Astrocyte of the cerebellum (primary cell): ENCODE data around the gene MORF4L2.

Experiments used
- DNase-seq: peaks from one replicate; pipeline ENCODE4 v3.0.0-alpha.2; 2011; ENCODE audit warnings: low read depth
- H3K4me3 ChIP-seq: 2 replicates; pipeline ENCODE4 v1.5.1; 2011; ENCODE audit warnings: mild to moderate bottlenecking, low read depth, low read length, moderate library complexity
- CTCF ChIP-seq: IDR thresholded peaks from 2 replicates; pipeline ENCODE4 v1.5.1; 2012; ENCODE audit warnings: low read length, low read depth, moderate library complexity, mild to moderate bottlenecking; ENCODE audit errors: missing control alignments
- in situ Hi-C: cut with HindIII; loops from 2 replicates; pipeline ENCODE4 v1.10.0; 2017; ENCODE audit warnings: low sequenced_read_pairs

MORF4L2 gene

GRCh38 chrX:103635436-103635835, 51.1 kb downstream of the MORF4L2 start:
- no peak overlapping the region for H3K4me3 ChIP-seq
- DNase-seq, result no peak
- no peak for TF ChIP-seq CTCF
- in situ Hi-C loops, result no loop called here

DNA sequence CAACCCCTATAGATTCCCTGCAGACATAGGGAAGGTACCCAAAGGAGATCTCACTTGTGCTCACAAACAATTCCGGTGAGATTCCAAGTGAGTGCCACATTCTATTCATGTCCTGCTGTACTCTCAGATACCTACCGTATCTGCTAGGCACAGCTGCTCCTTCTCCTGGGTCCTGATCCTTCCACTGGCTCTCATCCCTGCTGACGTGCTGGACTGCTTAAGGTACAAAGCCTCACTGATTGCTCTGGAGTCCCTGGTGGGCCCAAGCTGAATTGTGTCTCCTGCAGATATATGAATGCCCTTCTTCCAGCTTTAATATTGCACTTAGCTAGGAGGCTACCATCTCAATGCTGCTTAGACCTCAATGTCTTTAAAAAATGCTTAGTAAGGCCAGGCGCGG, 55.4 kb downstream of the MORF4L2 start:
- in situ Hi-C loops, result no loop called here
- TF ChIP-seq CTCF, result no peak
- no peak for DNase-seq
- no peak overlapping the region for H3K4me3 ChIP-seq

- H3K4me3 ChIP-seq, result peak overlapping the region; percentile 56
- no peak for TF ChIP-seq CTCF
- no peak for DNase-seq
- in situ Hi-C loops, result no loop called here
These were observed 56.4 kb downstream of the MORF4L2 start for GRCh38 chrX:103630171-103630511.

- DNase-seq, result no peak
- in situ Hi-C loops, result no loop called here
- TF ChIP-seq CTCF, result peak; percentile 60
- H3K4me3 ChIP-seq, result peak overlapping the region; percentile 56
These were observed 57.0 kb downstream of the MORF4L2 start for GRCh38 chrX:103629318-103630170.

DNA sequence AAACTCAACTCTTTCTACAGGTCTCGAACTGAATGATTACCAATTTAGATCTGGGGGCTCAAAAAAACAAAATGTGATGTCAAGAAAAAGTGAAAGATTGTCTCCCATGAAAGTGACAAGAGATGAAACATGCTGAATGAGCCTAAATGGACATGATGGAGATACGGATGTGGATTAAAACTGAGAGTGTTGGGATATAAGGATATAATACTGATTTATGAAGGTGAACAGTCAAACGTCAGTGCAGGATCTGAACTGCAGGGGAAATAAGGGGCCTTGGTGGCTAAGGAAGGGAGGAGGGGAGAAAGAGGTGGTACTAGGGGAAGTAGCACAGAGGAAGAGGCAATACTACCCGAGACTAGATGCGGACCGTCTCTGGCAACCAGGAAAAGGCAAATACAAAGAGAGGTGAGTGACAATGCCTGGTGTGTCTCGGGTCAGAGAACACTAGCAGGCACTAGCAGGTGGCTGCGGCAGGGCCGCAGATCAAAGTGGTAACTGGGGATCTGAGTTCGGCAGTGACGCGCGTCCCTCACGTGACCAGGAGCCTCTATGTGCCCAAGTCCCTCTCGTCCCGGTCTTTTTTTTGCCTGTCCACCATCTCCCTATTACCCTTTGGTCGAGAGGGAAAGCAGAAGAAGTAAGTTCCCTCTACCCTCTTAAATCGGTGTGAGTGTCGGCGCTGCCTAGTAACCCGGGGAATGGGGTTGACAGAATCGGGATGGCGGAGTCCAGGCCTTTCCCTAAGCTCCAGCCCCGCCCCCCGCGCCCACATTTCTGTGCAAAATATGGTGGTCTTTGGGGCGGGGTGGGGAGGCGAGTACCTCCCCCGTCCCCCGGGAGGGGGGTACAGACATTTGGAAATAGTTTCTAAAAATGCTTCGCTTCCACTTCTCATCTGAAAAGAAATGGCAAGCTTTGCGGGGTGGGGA, 57.8 kb downstream of the MORF4L2 start, which contains the start of gene TCEAL1:
TSS of gene TCEAL1 (plus strand) at position 590 of the 932 bp plus-strand sequence. CDS start 942 bp downstream, outside the sequence.
- TF ChIP-seq CTCF, result no peak
- in situ Hi-C loops, result no loop called here
- no peak for DNase-seq
- peak within 1 kb of the TSS; percentile 56 for H3K4me3 ChIP-seq

DNA sequence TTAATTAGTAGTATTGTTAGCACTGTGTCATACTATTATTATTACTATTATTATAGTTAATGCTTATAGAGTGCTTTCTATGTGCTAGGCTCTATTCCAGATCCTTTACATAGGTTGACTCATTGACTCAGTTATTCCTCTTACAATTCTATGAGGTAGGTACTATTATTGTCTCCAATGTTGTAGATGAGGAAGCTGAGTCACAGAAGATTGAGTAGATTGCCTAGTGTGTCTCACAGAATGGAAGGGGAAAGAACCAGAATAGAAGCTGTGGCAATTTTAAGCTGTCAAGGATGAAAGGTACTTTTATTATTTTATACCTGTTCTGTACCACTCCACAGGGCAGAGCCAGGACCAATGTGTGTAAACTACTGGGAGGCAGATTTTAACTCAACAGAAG, 59.6 kb downstream of the MORF4L2 start:
- DNase-seq, result no peak
- in situ Hi-C loops, result no loop called here
- TF ChIP-seq CTCF, result no peak
- H3K4me3 ChIP-seq, result no peak overlapping the region
